Nephron progenitor cell (in vitro differentiated cells): ENCODE results near the gene SPATA18.
A peak's percentile ranks its signal among the peaks of the same experiment; 100 is the strongest.

Source experiments
- DNase-seq: peaks from one replicate; pipeline ENCODE4 v3.0.0; 2021
- H3K27ac Mint-ChIP-seq: 2 replicates; pipeline ENCODE4 v1.8.0; 2021; ENCODE audit warnings: mild to moderate bottlenecking, moderate library complexity, mixed read lengths
- H3K27me3 Mint-ChIP-seq: 2 replicates; pipeline ENCODE4 v1.8.0; 2021; ENCODE audit warnings: mild to moderate bottlenecking, low read depth, mixed read lengths; ENCODE audit not compliant: poor library complexity
- H3K36me3 Mint-ChIP-seq: 2 replicates; pipeline ENCODE4 v1.8.0; 2021; ENCODE audit warnings: low read depth, mixed read lengths
- H3K4me1 Mint-ChIP-seq: 2 replicates; pipeline ENCODE4 v1.8.0; 2021; ENCODE audit warnings: mixed read lengths
- H3K4me3 Mint-ChIP-seq: 2 replicates; pipeline ENCODE4 v1.8.0; 2021; ENCODE audit warnings: mild to moderate bottlenecking, moderate library complexity, mixed read lengths
- H3K9me3 Mint-ChIP-seq: 2 replicates; pipeline ENCODE4 v1.8.0; 2021; ENCODE audit warnings: mild to moderate bottlenecking, moderate library complexity, mixed read lengths
- TF ChIP-seq, protein P1 (sequence below): fragments of 200-600 bp; sonication (generic); IDR thresholded peaks from 2 replicates; pipeline ENCODE4 v1.5.0; 2021; ENCODE audit warnings: antibody characterized with exemption

The SPATA18 gene, protein sequence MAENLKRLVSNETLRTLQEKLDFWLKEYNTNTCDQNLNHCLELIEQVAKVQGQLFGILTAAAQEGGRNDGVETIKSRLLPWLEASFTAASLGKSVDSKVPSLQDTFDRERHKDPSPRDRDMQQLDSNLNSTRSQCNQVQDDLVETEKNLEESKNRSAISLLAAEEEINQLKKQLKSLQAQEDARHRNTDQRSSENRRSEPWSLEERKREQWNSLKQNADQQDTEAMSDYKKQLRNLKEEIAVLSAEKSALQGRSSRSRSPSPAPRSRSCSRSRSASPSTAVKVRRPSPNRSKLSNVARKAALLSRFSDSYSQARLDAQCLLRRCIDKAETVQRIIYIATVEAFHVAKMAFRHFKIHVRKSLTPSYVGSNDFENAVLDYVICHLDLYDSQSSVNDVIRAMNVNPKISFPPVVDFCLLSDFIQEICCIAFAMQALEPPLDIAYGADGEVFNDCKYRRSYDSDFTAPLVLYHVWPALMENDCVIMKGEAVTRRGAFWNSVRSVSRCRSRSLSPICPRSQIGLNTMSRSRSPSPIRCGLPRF

DNA sequence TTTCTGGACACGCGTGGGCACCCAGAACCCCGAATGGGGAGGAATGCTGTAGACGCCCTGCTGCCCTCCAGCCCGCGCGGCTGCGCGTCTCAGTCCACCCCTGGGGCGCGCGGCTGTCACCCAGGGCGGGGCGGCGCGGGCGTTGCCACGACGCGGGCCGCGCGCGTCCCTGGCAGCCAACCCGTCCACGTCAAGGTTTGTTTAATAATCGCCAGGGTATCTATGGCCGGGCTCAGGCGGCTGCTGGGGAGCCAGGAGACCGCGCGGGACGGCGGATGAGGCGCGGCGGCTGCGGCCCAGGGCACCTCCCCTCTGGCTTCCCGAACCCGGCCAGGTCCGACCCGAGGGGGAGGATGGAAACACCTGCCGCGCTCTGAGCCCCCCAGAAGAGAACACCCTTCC is at the start of gene SPATA18:
SPATA18 (plus strand) TSS at position 92 of the 402 bp plus-strand sequence. CDS start 401 bp downstream, outside the sequence.
- peak within 1 kb of the TSS; percentile 86 for H3K4me3 Mint-ChIP-seq
- TF ChIP-seq, protein P1, sequence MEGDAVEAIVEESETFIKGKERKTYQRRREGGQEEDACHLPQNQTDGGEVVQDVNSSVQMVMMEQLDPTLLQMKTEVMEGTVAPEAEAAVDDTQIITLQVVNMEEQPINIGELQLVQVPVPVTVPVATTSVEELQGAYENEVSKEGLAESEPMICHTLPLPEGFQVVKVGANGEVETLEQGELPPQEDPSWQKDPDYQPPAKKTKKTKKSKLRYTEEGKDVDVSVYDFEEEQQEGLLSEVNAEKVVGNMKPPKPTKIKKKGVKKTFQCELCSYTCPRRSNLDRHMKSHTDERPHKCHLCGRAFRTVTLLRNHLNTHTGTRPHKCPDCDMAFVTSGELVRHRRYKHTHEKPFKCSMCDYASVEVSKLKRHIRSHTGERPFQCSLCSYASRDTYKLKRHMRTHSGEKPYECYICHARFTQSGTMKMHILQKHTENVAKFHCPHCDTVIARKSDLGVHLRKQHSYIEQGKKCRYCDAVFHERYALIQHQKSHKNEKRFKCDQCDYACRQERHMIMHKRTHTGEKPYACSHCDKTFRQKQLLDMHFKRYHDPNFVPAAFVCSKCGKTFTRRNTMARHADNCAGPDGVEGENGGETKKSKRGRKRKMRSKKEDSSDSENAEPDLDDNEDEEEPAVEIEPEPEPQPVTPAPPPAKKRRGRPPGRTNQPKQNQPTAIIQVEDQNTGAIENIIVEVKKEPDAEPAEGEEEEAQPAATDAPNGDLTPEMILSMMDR = no peak
- peaks cover 13% of the 10 kb centered on the region for H3K4me1 Mint-ChIP-seq
- peak; percentile 43 for DNase-seq
- H3K27ac Mint-ChIP-seq = peak within 1 kb of the TSS; percentile 46
- H3K9me3 Mint-ChIP-seq = peaks cover 55% of the 10 kb centered on the region
- peaks cover 52% of the 10 kb centered on the region for H3K27me3 Mint-ChIP-seq
- H3K36me3 Mint-ChIP-seq = peaks cover 29% of the 10 kb centered on the region

DNA sequence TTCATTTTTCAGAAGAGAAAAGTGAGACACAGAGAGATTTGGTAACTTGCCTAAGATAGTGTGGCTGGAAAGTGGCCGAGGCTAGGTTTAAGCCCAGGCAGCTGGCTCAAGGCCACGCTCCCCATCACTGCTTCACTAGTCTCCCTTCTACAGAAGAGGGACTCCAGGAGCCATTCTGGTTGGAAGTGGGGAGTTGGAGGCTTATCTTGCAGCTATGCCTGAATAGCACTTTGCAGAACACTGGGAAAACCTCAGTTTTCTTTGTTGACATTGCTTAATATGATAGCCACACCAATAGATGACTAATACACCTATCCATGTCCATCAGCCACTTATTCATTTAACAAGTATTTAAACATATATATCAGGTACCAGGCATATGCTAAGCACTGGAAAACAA is 49.5 kb upstream of the SPATA18 start:
- no peak overlapping the region for H3K27ac Mint-ChIP-seq
- DNase-seq = no peak
- no peaks in the 10 kb centered on the region for H3K9me3 Mint-ChIP-seq
- H3K4me3 Mint-ChIP-seq = no peak overlapping the region
- TF ChIP-seq, protein P1 = no peak
- H3K4me1 Mint-ChIP-seq = peaks cover 10% of the 10 kb centered on the region
- H3K36me3 Mint-ChIP-seq = no peaks in the 10 kb centered on the region
- no peaks in the 10 kb centered on the region for H3K27me3 Mint-ChIP-seq

DNA sequence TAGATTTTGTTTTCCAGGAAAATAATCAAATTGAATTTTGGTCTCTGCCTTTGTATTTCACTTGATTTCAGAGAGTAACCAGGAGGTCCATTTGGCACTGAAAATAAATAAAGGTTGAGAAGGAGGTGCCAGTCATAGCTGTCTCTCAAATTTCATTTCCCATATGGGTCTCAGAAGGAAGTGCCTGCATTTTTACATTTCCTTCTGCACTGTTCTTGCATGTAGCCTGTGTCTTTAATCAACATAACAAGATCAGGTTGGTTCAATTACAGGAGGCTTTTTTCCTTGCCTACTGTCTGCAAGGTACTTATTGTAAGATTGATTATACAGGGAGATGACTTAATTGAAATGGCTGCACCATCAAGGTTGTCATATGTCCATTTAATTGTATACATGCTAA is 46.7 kb upstream of the SPATA18 start:
- Mint-ChIP-seq H3K4me3 (no peak overlapping the region), H3K4me1 (peaks cover 4% of the 10 kb centered on the region), H3K9me3 (no peaks in the 10 kb centered on the region), H3K36me3 (no peaks in the 10 kb centered on the region), H3K27me3 (peaks cover 4% of the 10 kb centered on the region), H3K27ac (no peak overlapping the region)
- TF ChIP-seq, protein P1 = no peak
- no peak for DNase-seq

DNA sequence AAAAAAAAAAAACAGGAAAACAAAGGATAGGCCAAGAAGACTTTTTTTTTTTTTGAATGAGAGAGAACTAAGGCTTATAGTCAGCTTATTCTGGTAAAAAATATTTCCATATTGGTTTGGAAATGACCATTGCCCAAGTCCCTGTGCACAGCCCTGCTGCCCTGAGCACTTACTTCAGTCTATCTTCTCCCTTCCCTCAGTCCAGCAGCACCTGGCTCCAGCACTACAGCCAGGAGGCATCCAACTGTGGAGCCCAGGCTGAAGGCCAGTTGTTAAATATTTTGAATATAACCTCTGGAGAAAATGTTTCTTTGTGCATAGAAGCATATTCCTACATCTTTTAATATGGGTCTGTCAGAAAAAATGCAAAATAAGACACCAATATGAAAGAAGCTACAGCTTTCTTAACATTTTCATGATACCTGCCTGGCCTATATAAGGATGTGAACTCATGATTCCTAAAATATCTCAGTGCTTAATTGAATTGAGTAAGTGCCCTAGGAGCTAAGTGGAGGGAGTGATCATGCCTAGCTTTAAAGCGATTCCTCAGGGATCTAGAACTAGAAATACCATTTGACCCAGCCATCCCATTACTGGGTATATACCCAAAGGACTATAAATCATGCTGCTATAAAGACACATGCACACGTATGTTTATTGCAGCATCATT is 45.4 kb upstream of the SPATA18 start:
- Mint-ChIP-seq H3K27ac (no peak overlapping the region), H3K36me3 (no peaks in the 10 kb centered on the region), H3K4me1 (peaks cover 4% of the 10 kb centered on the region), H3K27me3 (peaks cover 4% of the 10 kb centered on the region), H3K9me3 (no peaks in the 10 kb centered on the region), H3K4me3 (no peak overlapping the region)
- DNase-seq = no peak
- TF ChIP-seq, protein P1 = no peak

DNA sequence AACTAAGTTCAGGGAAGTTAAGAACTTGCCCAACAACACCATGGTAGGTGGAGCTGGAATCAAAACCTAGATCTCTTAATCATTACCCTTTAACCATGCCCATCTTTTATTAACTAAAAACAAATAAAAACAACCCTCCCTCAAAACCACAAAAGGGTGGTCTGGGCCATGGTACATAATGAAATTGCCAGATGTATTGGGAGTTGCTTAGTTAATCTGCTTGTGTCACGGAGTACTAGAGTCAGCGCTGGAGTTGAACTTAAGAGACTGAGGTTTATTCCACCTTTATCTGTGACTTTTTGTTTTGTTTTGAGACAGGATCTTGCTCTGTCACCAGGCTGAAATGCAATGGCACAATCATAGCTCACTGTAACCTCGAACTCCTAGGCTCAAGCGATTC is 44.2 kb upstream of the SPATA18 start:
- H3K9me3 Mint-ChIP-seq = no peaks in the 10 kb centered on the region
- H3K27me3 Mint-ChIP-seq = peaks cover 4% of the 10 kb centered on the region
- no peak for DNase-seq
- H3K36me3 Mint-ChIP-seq = no peaks in the 10 kb centered on the region
- TF ChIP-seq, protein P1 = no peak
- no peak overlapping the region for H3K27ac Mint-ChIP-seq
- no peaks in the 10 kb centered on the region for H3K4me1 Mint-ChIP-seq
- H3K4me3 Mint-ChIP-seq = no peak overlapping the region
